Activated CD4-positive, alpha-beta memory T cell treated with anti-CD3 and anti-CD28 coated beads for 36 hours (primary cell): ENCODE results near the gene DOCK10. TPM values are rescaled to one million over a fixed set of nuclear protein-coding genes. Genes with fewer than 3 reads are reported as not detected.
"Not testable (repeated sequence)": the region's sequence is repeated elsewhere in the genome, so short reads cannot be mapped to it uniquely, and the experiment has no call there.

Source experiments
- CTCF ChIA-PET: fragments of 350-600 bp; sonication (Branson Sonifier 250); formaldehyde crosslinking; loops from one replicate; lab custom pipeline; 2021; ENCODE audit warnings: antibody characterized with exemption, inconsistent platforms; lab: Charles Lee
- POLR2A ChIA-PET: fragments of 350-600 bp; sonication (Branson Sonifier 250); formaldehyde crosslinking; loops from one replicate; lab custom pipeline; 2021; ENCODE audit warnings: antibody characterized with exemption; lab: Charles Lee
- DNase-seq: peaks from one replicate; pipeline ENCODE4 v3.0.0-alpha.2; 2020
- H3K27ac Mint-ChIP-seq: one replicate; pipeline ENCODE4 v1.8.0; 2021; ENCODE audit warnings: mixed read lengths
- H3K27me3 Mint-ChIP-seq: one replicate; pipeline ENCODE4 v1.8.0; 2021; ENCODE audit warnings: mixed read lengths
- H3K36me3 Mint-ChIP-seq: one replicate; pipeline ENCODE4 v1.8.0; 2021; ENCODE audit warnings: mixed read lengths
- H3K4me1 Mint-ChIP-seq: one replicate; pipeline ENCODE4 v1.8.0; 2021; ENCODE audit warnings: low read depth, mixed read lengths
- H3K4me3 Mint-ChIP-seq: one replicate; pipeline ENCODE4 v1.8.0; 2021; ENCODE audit warnings: mild to moderate bottlenecking, mixed read lengths
- H3K9me3 Mint-ChIP-seq: one replicate; pipeline ENCODE4 v1.8.0; 2021; ENCODE audit warnings: mixed read lengths
- intact Hi-C: fragments of 100-400 bp; cut with micrococcal nuclease; formaldehyde crosslinking; loops from one replicate; pipeline ENCODE4 v1.15.1; 2023
- total RNA-seq, 2 experiments: library from RNA; stranded (reverse); gene quantifications; one replicate each; pipeline ENCODE4 v1.2.3, GENCODE V29; 2021

Gene DOCK10
- total RNA-seq, 2 experiments from 2014 or later = 134 to 139 TPM

- Mint-ChIP-seq H3K4me1 (peaks cover 18% of the 10 kb centered on the region), H3K36me3 (peaks cover 17% of the 10 kb centered on the region), H3K27ac (no peak overlapping the region), H3K27me3 (no peaks in the 10 kb centered on the region), H3K9me3 (peaks cover 30% of the 10 kb centered on the region), H3K4me3 (no peak overlapping the region)
- no peak for DNase-seq
- CTCF ChIA-PET = interaction anchor here (1.2 kb wide), 1 partner anchor 17 kb away, joined by 4 read pairs; no protein-coding TSS in a partner anchor
- intact Hi-C loops = no loop called here
- POLR2A ChIA-PET = no interaction called here
Observed at GRCh38 chr2:225069966-225070365, 27.7 kb upstream of the DOCK10 start.

- H3K27ac Mint-ChIP-seq = no peak overlapping the region
- intact Hi-C loops = no loop called here
- ChIA-PET POLR2A (no interaction called here), CTCF (no interaction called here)
- H3K36me3 Mint-ChIP-seq = peaks cover 17% of the 10 kb centered on the region
- no peaks in the 10 kb centered on the region for H3K27me3 Mint-ChIP-seq
- H3K4me3 Mint-ChIP-seq = no peak overlapping the region
- H3K9me3 Mint-ChIP-seq = peaks cover 30% of the 10 kb centered on the region
- no peak for DNase-seq
- H3K4me1 Mint-ChIP-seq = peaks cover 22% of the 10 kb centered on the region
Observed at GRCh38 chr2:225069477-225069876, 27.2 kb upstream of the DOCK10 start.

DNA sequence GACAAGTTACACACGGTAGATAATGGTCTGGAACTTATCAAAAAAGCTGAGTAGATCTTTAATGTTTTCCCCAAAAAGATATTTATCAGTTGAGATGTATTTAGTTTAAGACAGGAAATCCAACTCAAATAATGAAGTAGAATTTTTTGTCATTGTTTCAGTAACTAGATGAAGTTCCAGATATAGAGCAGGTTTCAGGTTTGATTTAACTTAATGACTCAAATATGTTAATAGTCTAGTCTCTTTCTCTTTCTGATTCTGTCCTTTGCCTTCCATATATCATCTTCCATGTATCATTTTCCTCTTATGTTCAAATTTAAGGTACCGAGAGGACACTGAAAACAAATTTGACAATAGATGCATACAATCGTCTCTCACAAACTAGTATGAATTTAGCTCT, 23.6 kb upstream of the DOCK10 start:
- Mint-ChIP-seq H3K27me3 (no peaks in the 10 kb centered on the region), H3K4me3 (no peak overlapping the region), H3K36me3 (peaks cover 17% of the 10 kb centered on the region), H3K27ac (no peak overlapping the region), H3K4me1 (peaks cover 40% of the 10 kb centered on the region), H3K9me3 (peaks cover 30% of the 10 kb centered on the region)
- ChIA-PET CTCF (interaction anchor here (0.5 to 1.2 kb wide), 4 partner anchors 17 to 634 kb away, joined by 3 read pairs; no protein-coding TSS in a partner anchor), POLR2A (interaction anchor here (1.8 kb wide), 1 partner anchor 25 kb away, joined by 10 read pairs; the partner anchor contains the start of gene DOCK10)
- no peak for DNase-seq
- intact Hi-C loops = loop anchor here (1.0 to 2.0 kb wide), 3 partner anchors 10 to 141 kb away; no protein-coding TSS in a partner anchor

- ChIA-PET CTCF (interaction anchor here (0.7 to 1.2 kb wide), 3 partner anchors 16 to 25 kb away, joined by 3 read pairs; partner anchors contain the start of gene DOCK10), POLR2A (interaction anchor here (0.6 to 1.8 kb wide), 2 partner anchors 24 to 30 kb away, joined by 3 to 10 read pairs; partner anchors contain the start of gene DOCK10)
Observed at GRCh38 chr2:225064928-225065327, 22.7 kb upstream of the DOCK10 start.

GRCh38 chr2:225064362-225064761, 22.1 kb upstream of the DOCK10 start:
- intact Hi-C loops = no loop called here

More at GRCh38 chr2:225064928-225065327, 22.7 kb upstream of the DOCK10 start:
- intact Hi-C loops = loop anchor here (1.0 kb wide), 1 partner anchor 9 kb away; no protein-coding TSS in a partner anchor
- Mint-ChIP-seq H3K4me1 (peaks cover 40% of the 10 kb centered on the region), H3K4me3 (no peak overlapping the region), H3K27me3 (no peaks in the 10 kb centered on the region), H3K36me3 (peaks cover 17% of the 10 kb centered on the region), H3K9me3 (peaks cover 30% of the 10 kb centered on the region), H3K27ac (peak overlapping the region; percentile 47)
- no peak for DNase-seq

GRCh38 chr2:225056330-225057073, 14.2 kb upstream of the DOCK10 start:
- intact Hi-C loops = loop anchor here (1.0 to 2.0 kb wide), 2 partner anchors 9 to 14 kb away; partner anchors contain the start of gene DOCK10
- Mint-ChIP-seq H3K4me3 (no peak overlapping the region), H3K4me1 (peaks cover 50% of the 10 kb centered on the region), H3K36me3 (no peaks in the 10 kb centered on the region), H3K27me3 (no peaks in the 10 kb centered on the region), H3K9me3 (peaks cover 3% of the 10 kb centered on the region), H3K27ac (peak overlapping the region; percentile 6)
- CTCF ChIA-PET = no interaction called here
- POLR2A ChIA-PET = no interaction called here
- peak; percentile 23 for DNase-seq

More at GRCh38 chr2:225064362-225064761, 22.1 kb upstream of the DOCK10 start:
- ChIA-PET POLR2A (interaction anchor here (0.6 kb wide), 1 partner anchor 31 kb away, joined by 3 read pairs; no protein-coding TSS in a partner anchor), CTCF (no interaction called here)
- Mint-ChIP-seq H3K36me3 (peaks cover 17% of the 10 kb centered on the region), H3K4me1 (peaks cover 40% of the 10 kb centered on the region), H3K4me3 (no peak overlapping the region), H3K27ac (peak overlapping the region; percentile 60), H3K9me3 (peaks cover 30% of the 10 kb centered on the region), H3K27me3 (no peaks in the 10 kb centered on the region)
- no peak for DNase-seq

- H3K36me3 Mint-ChIP-seq = no peaks in the 10 kb centered on the region
- H3K27ac Mint-ChIP-seq = no peak overlapping the region
- H3K4me1 Mint-ChIP-seq = peaks cover 56% of the 10 kb centered on the region
- no peaks in the 10 kb centered on the region for H3K27me3 Mint-ChIP-seq
- intact Hi-C loops = loop anchor here (1.0 to 2.0 kb wide), 2 partner anchors 10 to 13 kb away; partner anchors contain the start of gene DOCK10
- no peak for DNase-seq
- H3K9me3 Mint-ChIP-seq = peaks cover 3% of the 10 kb centered on the region
- CTCF ChIA-PET = interaction anchor here (1.4 kb wide), 1 partner anchor 68 kb away, joined by 3 read pairs; no protein-coding TSS in a partner anchor
- POLR2A ChIA-PET = no interaction called here
- H3K4me3 Mint-ChIP-seq = no peak overlapping the region
Observed at GRCh38 chr2:225055714-225056113, 13.4 kb upstream of the DOCK10 start.

- Mint-ChIP-seq H3K4me1 (peaks cover 59% of the 10 kb centered on the region), H3K4me3 (no peak overlapping the region), H3K9me3 (peaks cover 3% of the 10 kb centered on the region), H3K27me3 (no peaks in the 10 kb centered on the region), H3K27ac (peak overlapping the region; percentile 57), H3K36me3 (no peaks in the 10 kb centered on the region)
- DNase-seq = no peak
- ChIA-PET POLR2A (interaction anchor here (0.7 to 1.8 kb wide), 3 partner anchors 10 to 125 kb away, joined by 3 to 14 read pairs (median 6); partner anchors contain the start of gene DOCK10), CTCF (interaction anchor here (0.7 to 1.5 kb wide), 4 partner anchors 9 to 613 kb away, joined by 3 to 5 read pairs (median 3); no protein-coding TSS in a partner anchor)
- intact Hi-C loops = no loop called here
Observed at GRCh38 chr2:225052703-225053102, 10.4 kb upstream of the DOCK10 start.

DNA sequence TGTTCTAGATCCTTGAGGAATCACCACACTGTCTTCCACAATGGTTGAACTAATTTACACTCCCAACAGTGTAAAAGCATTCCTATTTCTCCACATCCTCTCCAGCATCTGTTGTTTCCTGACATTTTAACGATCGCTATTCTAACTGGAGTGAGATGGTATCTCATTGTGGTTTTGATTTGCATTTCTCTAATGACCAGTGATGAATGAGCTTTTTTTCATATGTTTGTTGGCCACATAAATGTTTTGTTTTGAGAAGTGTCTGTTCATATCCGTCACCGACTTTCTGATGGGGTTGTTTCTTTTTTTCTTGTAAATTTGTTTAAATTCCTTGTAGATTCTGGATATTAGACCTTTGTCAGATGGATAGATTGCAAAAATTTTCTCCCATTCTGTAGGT, 5.2 kb upstream of the DOCK10 start:
- H3K27me3 Mint-ChIP-seq, POLR2A ChIA-PET, H3K9me3 Mint-ChIP-seq, H3K4me3 Mint-ChIP-seq, CTCF ChIA-PET, DNase-seq, H3K36me3 Mint-ChIP-seq: not testable (repeated sequence)
- Mint-ChIP-seq H3K27ac (peak overlapping the region; percentile 24), H3K4me1 (peaks cover 24% of the 10 kb centered on the region)
- intact Hi-C loops = loop anchor here (10.0 kb wide), 1 partner anchor 463 kb away; the partner anchor contains the start of gene CUL3

- Mint-ChIP-seq H3K36me3 (peaks cover 8% of the 10 kb centered on the region), H3K9me3 (no peaks in the 10 kb centered on the region), H3K27ac (peak overlapping the region; percentile 76), H3K27me3 (no peaks in the 10 kb centered on the region), H3K4me1 (peaks cover 37% of the 10 kb centered on the region), H3K4me3 (peak overlapping the region; percentile 74)
- ChIA-PET POLR2A (interaction anchor here (0.8 to 3.1 kb wide), 9 partner anchors 10 to 1793 kb away, joined by 3 to 14 read pairs (median 4); partner anchors contain the start of gene RHBDD1), CTCF (interaction anchor here (0.9 to 1.4 kb wide), 3 partner anchors 22 to 40 kb away, joined by 3 read pairs; no protein-coding TSS in a partner anchor)
- no peak for DNase-seq
- intact Hi-C loops = loop anchor here (1.0 to 10.0 kb wide), 4 partner anchors 9 to 1795 kb away; partner anchors contain the start of genes CUL3 and RHBDD1
Observed at GRCh38 chr2:225042800-225043167, 516 bp upstream of the DOCK10 start.

DNA sequence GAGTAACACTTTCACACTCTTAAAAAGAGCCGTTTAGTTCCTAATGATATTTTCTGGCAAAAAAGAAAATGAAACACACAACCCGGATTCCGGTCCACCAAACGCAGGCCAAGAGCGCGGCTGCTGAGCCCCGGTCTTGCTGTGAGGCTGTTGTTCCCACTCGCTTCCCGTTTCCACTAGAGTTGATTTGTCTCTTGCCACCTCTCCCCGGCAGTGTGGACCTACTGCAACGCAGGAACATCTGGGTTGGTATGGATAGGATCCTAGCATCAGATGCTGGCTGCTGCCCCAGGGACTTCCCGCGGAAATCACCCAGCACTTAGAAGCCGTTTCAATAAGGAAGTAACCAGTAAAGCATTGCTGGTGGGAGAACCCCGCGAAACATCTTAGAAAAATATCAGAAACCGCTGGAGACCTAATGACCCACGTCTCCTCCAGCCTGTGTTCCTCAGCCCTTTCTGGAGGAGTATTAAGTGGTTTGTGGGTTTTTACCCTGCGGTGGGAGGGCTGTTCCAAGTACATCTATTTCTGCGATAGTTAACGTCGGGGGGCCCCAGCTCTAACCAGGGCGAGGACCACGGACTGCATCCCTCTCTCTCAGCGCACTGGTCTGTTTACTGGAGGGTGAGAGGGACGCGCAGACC, 939 bp downstream of the DOCK10 start:
- Mint-ChIP-seq H3K4me1 (peaks cover 52% of the 10 kb centered on the region), H3K36me3 (peaks cover 8% of the 10 kb centered on the region), H3K4me3 (peak overlapping the region; percentile 88), H3K27me3 (no peaks in the 10 kb centered on the region), H3K27ac (peak overlapping the region; percentile 96), H3K9me3 (no peaks in the 10 kb centered on the region)
- DNase-seq = peak; percentile 79
- intact Hi-C loops = loop anchor here (1.0 to 10.0 kb wide), 6 partner anchors 31 to 1796 kb away; partner anchors contain the start of genes CUL3 and RHBDD1
- ChIA-PET POLR2A (interaction anchor here (0.6 to 3.1 kb wide), 12 partner anchors 12 to 1794 kb away, joined by 3 to 15 read pairs (median 6); partner anchors contain the start of gene RHBDD1), CTCF (interaction anchor here (1.2 to 1.5 kb wide), 3 partner anchors 12 to 39 kb away, joined by 3 to 5 read pairs (median 3); no protein-coding TSS in a partner anchor)
